ENCODE data around the gene PDE4B. TPM values are rescaled to one million over a fixed set of nuclear protein-coding genes. Genes with fewer than 3 reads are reported as not detected.

Gene PDE4B
- total RNA-seq, 1 experiment from 2014 or later = not detected

DNA sequence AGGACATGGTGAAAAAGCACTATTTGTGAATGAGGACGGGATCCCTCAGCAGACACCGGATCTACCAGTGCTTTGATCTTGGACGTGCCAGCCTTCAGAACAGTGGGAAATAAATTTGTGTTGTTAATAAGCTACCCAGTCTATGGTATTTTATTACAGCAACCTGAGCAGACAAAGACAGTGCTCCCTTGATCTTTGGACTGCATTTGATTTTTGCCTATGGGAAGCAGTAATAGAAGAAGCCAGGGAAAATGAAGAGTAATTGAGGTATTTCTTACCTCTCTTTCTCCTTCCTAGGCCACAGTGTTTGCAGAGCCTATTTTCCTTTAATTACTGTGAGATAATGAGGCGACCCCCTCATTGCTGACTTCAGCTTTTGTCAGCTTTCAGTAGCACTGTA, 87.9 kb downstream of the PDE4B start:
- DNase-seq = no peak
- H3K4me1 ChIP-seq = no peaks in the 10 kb centered on the region
- Mint-ChIP-seq H3K4me3 (ENCODE audit: unreplicated experiment) (no peak overlapping the region), H3K27me3 (ENCODE audit: insufficient read depth, unreplicated experiment) (no peaks in the 10 kb centered on the region), H3K27ac (ENCODE audit: unreplicated experiment) (no peak overlapping the region), H3K36me3 (ENCODE audit: insufficient read depth, unreplicated experiment) (no peaks in the 10 kb centered on the region), H3K9me3 (ENCODE audit: unreplicated experiment) (no peaks in the 10 kb centered on the region), H3K4me1 (ENCODE audit: low read depth, unreplicated experiment) (no peaks in the 10 kb centered on the region)
- POLR2A ChIA-PET = no interaction called here
- no peaks in the 10 kb centered on the region for H3K36me3 ChIP-seq (ENCODE audit: control insufficient read depth, insufficient read depth, low read length)
- H3K9me3 ChIP-seq = no peaks in the 10 kb centered on the region
- no peak overlapping the region for H3K4me3 ChIP-seq (ENCODE audit: low read depth, low read length)
- no peaks in the 10 kb centered on the region for H3K27me3 ChIP-seq (replicated peaks; ENCODE audit: control insufficient read depth, insufficient read depth, low read length)
- BruUV-seq (replicated peaks) = no TSS peak
- intact Hi-C loops (cut with micrococcal nuclease; ENCODE audit: unreplicated experiment) = no loop called here
- TF ChIP-seq, protein P1, sequence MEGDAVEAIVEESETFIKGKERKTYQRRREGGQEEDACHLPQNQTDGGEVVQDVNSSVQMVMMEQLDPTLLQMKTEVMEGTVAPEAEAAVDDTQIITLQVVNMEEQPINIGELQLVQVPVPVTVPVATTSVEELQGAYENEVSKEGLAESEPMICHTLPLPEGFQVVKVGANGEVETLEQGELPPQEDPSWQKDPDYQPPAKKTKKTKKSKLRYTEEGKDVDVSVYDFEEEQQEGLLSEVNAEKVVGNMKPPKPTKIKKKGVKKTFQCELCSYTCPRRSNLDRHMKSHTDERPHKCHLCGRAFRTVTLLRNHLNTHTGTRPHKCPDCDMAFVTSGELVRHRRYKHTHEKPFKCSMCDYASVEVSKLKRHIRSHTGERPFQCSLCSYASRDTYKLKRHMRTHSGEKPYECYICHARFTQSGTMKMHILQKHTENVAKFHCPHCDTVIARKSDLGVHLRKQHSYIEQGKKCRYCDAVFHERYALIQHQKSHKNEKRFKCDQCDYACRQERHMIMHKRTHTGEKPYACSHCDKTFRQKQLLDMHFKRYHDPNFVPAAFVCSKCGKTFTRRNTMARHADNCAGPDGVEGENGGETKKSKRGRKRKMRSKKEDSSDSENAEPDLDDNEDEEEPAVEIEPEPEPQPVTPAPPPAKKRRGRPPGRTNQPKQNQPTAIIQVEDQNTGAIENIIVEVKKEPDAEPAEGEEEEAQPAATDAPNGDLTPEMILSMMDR (IDR thresholded peaks at IDR 0.05; ENCODE audit: insufficient read depth in 1 of 2, low read depth in 1 of 2, low read length in 1 of 2, severe bottlenecking in 1 of 2, unreplicated experiment in 1 of 2) = no peak
- CTCF ChIA-PET = no interaction called here

DNA sequence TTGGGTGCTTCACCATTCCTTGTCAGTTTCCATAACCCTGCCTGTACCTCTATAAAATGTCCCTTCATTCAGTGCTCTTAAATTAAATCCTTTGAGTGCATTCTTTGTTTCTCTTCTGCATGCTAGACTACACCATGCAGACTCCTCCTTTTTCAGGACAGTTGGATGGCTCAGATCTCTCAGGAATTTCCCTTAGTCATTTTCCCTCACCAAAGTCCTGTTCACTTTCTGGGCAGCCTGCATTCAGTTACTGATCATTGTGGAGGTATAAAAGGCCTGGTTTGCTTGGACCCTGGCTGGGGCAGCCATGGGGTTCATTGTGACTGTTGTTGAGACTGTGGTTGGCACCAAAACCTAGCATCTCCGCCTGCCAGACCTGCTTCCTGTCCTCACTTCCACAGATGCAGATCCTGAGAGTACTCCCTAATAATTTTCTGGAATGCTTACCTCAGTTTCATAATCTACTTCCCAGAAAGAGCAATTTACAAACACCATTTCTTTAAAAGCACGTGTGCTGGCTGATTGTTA, 88.4 kb downstream of the PDE4B start:
- BruUV-seq (replicated peaks) = no TSS peak
- no peak for DNase-seq
- H3K4me1 ChIP-seq = no peaks in the 10 kb centered on the region
- H3K9me3 Mint-ChIP-seq (ENCODE audit: unreplicated experiment) = no peaks in the 10 kb centered on the region
- no peaks in the 10 kb centered on the region for H3K27me3 ChIP-seq (replicated peaks; ENCODE audit: control insufficient read depth, insufficient read depth, low read length)
- no peak overlapping the region for H3K4me3 Mint-ChIP-seq (ENCODE audit: unreplicated experiment)
- H3K36me3 Mint-ChIP-seq (ENCODE audit: insufficient read depth, unreplicated experiment) = no peaks in the 10 kb centered on the region
- no peaks in the 10 kb centered on the region for H3K9me3 ChIP-seq
- no peaks in the 10 kb centered on the region for H3K27me3 Mint-ChIP-seq (ENCODE audit: insufficient read depth, unreplicated experiment)
- POLR2A ChIA-PET = no interaction called here
- intact Hi-C loops (cut with micrococcal nuclease; ENCODE audit: unreplicated experiment) = no loop called here
- H3K4me1 Mint-ChIP-seq (ENCODE audit: low read depth, unreplicated experiment) = no peaks in the 10 kb centered on the region
- H3K4me3 ChIP-seq (ENCODE audit: low read depth, low read length) = no peak overlapping the region
- no peaks in the 10 kb centered on the region for H3K36me3 ChIP-seq (ENCODE audit: control insufficient read depth, insufficient read depth, low read length)
- no peak overlapping the region for H3K27ac Mint-ChIP-seq (ENCODE audit: unreplicated experiment)
- CTCF ChIA-PET = no interaction called here
- TF ChIP-seq, protein P1 (IDR thresholded peaks at IDR 0.05; ENCODE audit: insufficient read depth in 1 of 2, low read depth in 1 of 2, low read length in 1 of 2, severe bottlenecking in 1 of 2, unreplicated experiment in 1 of 2) = no peak

DNA sequence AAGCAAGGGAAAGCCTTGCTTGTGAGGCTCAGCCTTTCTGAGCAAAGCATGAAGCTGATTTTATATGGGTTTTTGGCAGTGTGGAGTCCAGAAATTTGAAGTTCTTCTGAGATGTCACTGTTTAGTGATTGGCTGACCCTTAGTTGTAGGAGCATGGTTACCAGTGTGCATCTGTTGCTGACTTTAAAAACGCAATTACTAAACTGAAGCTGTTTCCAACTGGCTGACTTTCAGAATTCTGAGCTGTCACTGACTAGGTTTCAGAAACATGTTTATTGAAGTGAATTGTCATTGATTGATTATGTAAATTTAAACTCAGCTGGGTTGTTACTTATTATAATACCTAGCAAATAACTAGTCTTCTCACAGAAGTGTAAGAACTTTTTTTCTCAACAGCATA, 89.4 kb downstream of the PDE4B start:
- Mint-ChIP-seq H3K27ac (ENCODE audit: unreplicated experiment) (no peak overlapping the region), H3K36me3 (ENCODE audit: insufficient read depth, unreplicated experiment) (no peaks in the 10 kb centered on the region), H3K4me3 (ENCODE audit: unreplicated experiment) (no peak overlapping the region), H3K4me1 (ENCODE audit: low read depth, unreplicated experiment) (no peaks in the 10 kb centered on the region), H3K27me3 (ENCODE audit: insufficient read depth, unreplicated experiment) (no peaks in the 10 kb centered on the region), H3K9me3 (ENCODE audit: unreplicated experiment) (no peaks in the 10 kb centered on the region)
- intact Hi-C loops (cut with micrococcal nuclease; ENCODE audit: unreplicated experiment) = no loop called here
- Histone ChIP-seq H3K27me3 (replicated peaks; ENCODE audit: control insufficient read depth, insufficient read depth, low read length) (no peaks in the 10 kb centered on the region), H3K4me3 (ENCODE audit: low read depth, low read length) (no peak overlapping the region), H3K36me3 (ENCODE audit: control insufficient read depth, insufficient read depth, low read length) (no peaks in the 10 kb centered on the region), H3K4me1 (no peaks in the 10 kb centered on the region), H3K9me3 (no peaks in the 10 kb centered on the region)
- POLR2A ChIA-PET = no interaction called here
- no TSS peak for BruUV-seq (replicated peaks)
- CTCF ChIA-PET = no interaction called here
- DNase-seq = no peak
- TF ChIP-seq, protein P1 (IDR thresholded peaks at IDR 0.05; ENCODE audit: insufficient read depth in 1 of 2, low read depth in 1 of 2, low read length in 1 of 2, severe bottlenecking in 1 of 2, unreplicated experiment in 1 of 2) = no peak
